SK-N-SH (cell line): Measurements from ENCODE around the gene ENTPD1. TPM values are rescaled to one million over a fixed set of nuclear protein-coding genes. Genes with fewer than 3 reads are reported as not detected.

Source experiments
- CTCF ChIA-PET: fragments of 300-600, 350-600 bp; formaldehyde crosslinking; extraction: SDS; loops from one replicate; lab custom pipeline; 2021; lab: Yijun Ruan, JAX
- POLR2A ChIA-PET: fragments of 350-600 bp; sonication (Branson Sonifier 250); formaldehyde crosslinking; extraction: SDS; loops from one replicate; lab custom pipeline; 2020; ENCODE audit warnings: antibody characterized with exemption, inconsistent platforms; lab: Yijun Ruan, JAX
- DNase-seq: peaks from one replicate; pipeline ENCODE4 v3.0.0; 2012
- H2AFZ ChIP-seq: fragments of 200-600 bp; sonication (generic); 2 replicates; pipeline ENCODE4 v1.8.1; 2016; ENCODE audit warnings: antibody characterized with exemption, mild to moderate bottlenecking, low read depth
- H3F3A ChIP-seq: fragments of 200-600 bp; sonication (generic); replicated peaks from 2 replicates; pipeline ENCODE3; 2016; ENCODE audit warnings: antibody characterized with exemption, mild to moderate bottlenecking; ENCODE audit not compliant: insufficient read depth
- H3K27ac ChIP-seq, 2 experiments: fragments of 200-500 bp in 1 of 2; fragments of 200-600 bp in 1 of 2; sonication (Bioruptor generic) in 1 of 2; sonication (generic), shearing (Covaris generic) in 1 of 2; 2 replicates each; pipeline versions ENCODE4 v1.5.1 to v1.6.1; 2014 to 2016; ENCODE audit warnings: low read depth in 2 of 2, inconsistent platforms in 1 of 2, low read length in 1 of 2, mild to moderate bottlenecking in 1 of 2, mixed read lengths in 1 of 2
- H3K27me3 ChIP-seq: fragments of 200-600 bp; sonication (generic), shearing (Covaris generic); 2 replicates; pipeline ENCODE4 v1.6.1; 2016; ENCODE audit warnings: mixed run types; ENCODE audit not compliant: insufficient read depth
- H3K36me3 ChIP-seq, 2 experiments: fragments of 200-500 bp in 1 of 2; fragments of 200-600 bp in 1 of 2; sonication (Bioruptor generic) in 1 of 2; sonication (generic) in 1 of 2; replicated peaks in 1 of 2; 2 replicates each; pipeline versions ENCODE3 to v1.5.1; 2014 to 2016; ENCODE audit warnings: low read length in 1 of 2, mild to moderate bottlenecking in 1 of 2; ENCODE audit not compliant: insufficient read depth in 2 of 2, control insufficient read depth in 1 of 2
- H3K4me1 ChIP-seq, 2 experiments: fragments of 200-500 bp in 1 of 2; fragments of 200-600 bp in 1 of 2; sonication (Bioruptor generic) in 1 of 2; sonication (generic), shearing (Covaris generic) in 1 of 2; 2 replicates each; pipeline versions ENCODE4 v1.5.1 to v1.6.1; 2014 to 2016; ENCODE audit warnings: low read depth in 1 of 2, low read length in 1 of 2, mixed run types in 1 of 2; ENCODE audit not compliant: insufficient read depth in 2 of 2, control insufficient read depth in 1 of 2
- H3K4me2 ChIP-seq: fragments of 200-600 bp; sonication (generic), shearing (Covaris generic); 2 replicates; pipeline ENCODE4 v1.6.1; 2017; ENCODE audit warnings: mixed run types
- H3K4me3 ChIP-seq, 2 experiments: fragments of 200-500 bp in 1 of 2; fragments of 200-600 bp in 1 of 2; sonication (Bioruptor generic) in 1 of 2; sonication (generic), shearing (Covaris generic) in 1 of 2; 2 replicates each; pipeline versions ENCODE4 v1.5.1 to v1.8.1; 2014 to 2016; ENCODE audit warnings: low read depth in 2 of 2, inconsistent platforms in 1 of 2, low read length in 1 of 2, mild to moderate bottlenecking in 1 of 2, mixed read lengths in 1 of 2, moderate library complexity in 1 of 2
- H3K79me2 ChIP-seq: fragments of 200-600 bp; sonication (generic); 2 replicates; pipeline ENCODE4 v1.8.1; 2017; ENCODE audit warnings: mild to moderate bottlenecking; ENCODE audit not compliant: insufficient read depth
- H3K9ac ChIP-seq: fragments of 200-600 bp; sonication (generic); 2 replicates; pipeline ENCODE4 v1.6.1; 2017; ENCODE audit warnings: mixed run types
- H3K9me2 ChIP-seq: fragments of 200-600 bp; sonication (generic); 2 replicates; pipeline ENCODE4 v1.6.1; 2017; ENCODE audit warnings: mixed run types
- H3K9me3 ChIP-seq: fragments of 200-600 bp; sonication (generic); 2 replicates; pipeline ENCODE4 v1.6.1; 2017; ENCODE audit warnings: mixed run types, mild to moderate bottlenecking, moderate library complexity
- H4K20me1 ChIP-seq: fragments of 200-600 bp; sonication (generic); 2 replicates; pipeline ENCODE4 v1.6.1; 2017; ENCODE audit warnings: mild to moderate bottlenecking, mixed run types; ENCODE audit not compliant: insufficient read depth
- CHD2 ChIP-seq: fragments of 150-350 bp; IDR thresholded peaks from 2 replicates; pipeline ENCODE4 v1.6.1; 2018; ENCODE audit warnings: low read length; ENCODE audit not compliant: partially characterized antibody
- CTCF ChIP-seq: fragments of 200-600 bp; sonication (generic); IDR thresholded peaks from 2 replicates; pipeline ENCODE4 v1.6.1; 2017; ENCODE audit warnings: antibody characterized with exemption, mild to moderate bottlenecking, moderate library complexity
- GATA2 ChIP-seq: sonication (generic); formaldehyde crosslinking; IDR thresholded peaks from 2 replicates; pipeline ENCODE4 v1.5.0; 2020; ENCODE audit warnings: mild to moderate bottlenecking, missing genetic modification reagents
- NRF1 ChIP-seq: IDR thresholded peaks from 2 replicates; pipeline ENCODE4 v1.6.1; 2012; ENCODE audit warnings: low read depth, mild to moderate bottlenecking, low read length
- RAD21 ChIP-seq: IDR thresholded peaks from 2 replicates; pipeline ENCODE4 v1.6.1; 2012; ENCODE audit warnings: mild to moderate bottlenecking, low read length
- RCOR1 ChIP-seq: fragments of 150-350 bp; IDR thresholded peaks from 2 replicates; pipeline ENCODE4 v1.6.1; 2017; ENCODE audit warnings: antibody characterized with exemption, low read length
- RFX5 ChIP-seq: IDR thresholded peaks from 2 replicates; pipeline ENCODE4 v1.6.1; 2012; ENCODE audit warnings: mild to moderate bottlenecking, improper control_type of control experiment, low read length
- RXRA ChIP-seq: IDR thresholded peaks from 2 replicates; pipeline ENCODE4 v1.4.0; 2012; ENCODE audit warnings: low read depth, mild to moderate bottlenecking, borderline replicate concordance
- TCF12 ChIP-seq: IDR thresholded peaks from 2 replicates; pipeline ENCODE4 v1.4.0; 2012
- YY1 ChIP-seq: IDR thresholded peaks from 2 replicates; pipeline ENCODE4 v1.4.0; 2012; ENCODE audit warnings: low read depth, mild to moderate bottlenecking
- WGBS: methylation state at CpG from one replicate; pipeline ENCODE4 v1.1.6; 2017; ENCODE audit warnings: low lambda C conversion rate; 5-methylcytosine and 5-hydroxymethylcytosine counted together
- polyA plus RNA-seq, 3 experiments: library from polyadenylated mRNA; depleted of rRNA; stranded (reverse); fragments of >200 nt; gene quantifications; 2 replicates each; pipeline ENCODE4 v1.2.3, GENCODE V29; 2012
- TF ChIP-seq, protein P1 (sequence below): IDR thresholded peaks from 2 replicates; pipeline ENCODE4 v1.6.1; 2012; ENCODE audit warnings: mild to moderate bottlenecking, low read depth, low read length, moderate library complexity
- TF ChIP-seq, protein P2 (sequence below): fragments of 150-350 bp; IDR thresholded peaks from 2 replicates; pipeline ENCODE4 v1.6.1; 2017; ENCODE audit warnings: antibody characterized with exemption, low read length, low read depth, borderline replicate concordance
- TF ChIP-seq, protein P3 (sequence below): fragments of 150-350 bp; IDR thresholded peaks from 2 replicates; pipeline ENCODE4 v1.6.1; 2016; ENCODE audit warnings: mild to moderate bottlenecking, low read depth, low read length

Gene ENTPD1
- polyA plus RNA-seq, 1 of the 3 experiments (the other 2 are of a cell fraction) = 0.02 TPM

- H3K27ac ChIP-seq = no peak overlapping the region
- 7% methylated on average over 3 of the region's 3 CpGs for WGBS
- H4K20me1 ChIP-seq = no peaks in the 10 kb centered on the region
These were observed 64.4 kb downstream of the ENTPD1 start for GRCh38 chr10:95820363-95820762.

More at GRCh38 chr10:95820363-95820762, 64.4 kb downstream of the ENTPD1 start:
- no peak overlapping the region for H2AFZ ChIP-seq
- H3K27me3 ChIP-seq = 0 out of 2 replicates have a peak, but pooled peaks cover 4% of the 10 kb centered on the region
- no peak for DNase-seq
- H3K4me3 ChIP-seq = no peak overlapping the region
- no peak overlapping the region for H3K9ac ChIP-seq
- H3K79me2 ChIP-seq = no peaks in the 10 kb centered on the region
- H3K4me1 ChIP-seq = no peaks in the 10 kb centered on the region
- no peaks in the 10 kb centered on the region for H3K9me2 ChIP-seq
- ChIA-PET CTCF (interaction anchor here (1.1 to 2.0 kb wide), 3 partner anchors 21 to 390 kb away, joined by 3 to 6 read pairs (median 3); no protein-coding TSS in a partner anchor), POLR2A (no interaction called here)
- no peaks in the 10 kb centered on the region for H3F3A ChIP-seq
- H3K9me3 ChIP-seq = no peaks in the 10 kb centered on the region
- TF ChIP-seq TCF12 = no peak
- no peak for TF ChIP-seq CTCF
- TF ChIP-seq, protein P1, sequence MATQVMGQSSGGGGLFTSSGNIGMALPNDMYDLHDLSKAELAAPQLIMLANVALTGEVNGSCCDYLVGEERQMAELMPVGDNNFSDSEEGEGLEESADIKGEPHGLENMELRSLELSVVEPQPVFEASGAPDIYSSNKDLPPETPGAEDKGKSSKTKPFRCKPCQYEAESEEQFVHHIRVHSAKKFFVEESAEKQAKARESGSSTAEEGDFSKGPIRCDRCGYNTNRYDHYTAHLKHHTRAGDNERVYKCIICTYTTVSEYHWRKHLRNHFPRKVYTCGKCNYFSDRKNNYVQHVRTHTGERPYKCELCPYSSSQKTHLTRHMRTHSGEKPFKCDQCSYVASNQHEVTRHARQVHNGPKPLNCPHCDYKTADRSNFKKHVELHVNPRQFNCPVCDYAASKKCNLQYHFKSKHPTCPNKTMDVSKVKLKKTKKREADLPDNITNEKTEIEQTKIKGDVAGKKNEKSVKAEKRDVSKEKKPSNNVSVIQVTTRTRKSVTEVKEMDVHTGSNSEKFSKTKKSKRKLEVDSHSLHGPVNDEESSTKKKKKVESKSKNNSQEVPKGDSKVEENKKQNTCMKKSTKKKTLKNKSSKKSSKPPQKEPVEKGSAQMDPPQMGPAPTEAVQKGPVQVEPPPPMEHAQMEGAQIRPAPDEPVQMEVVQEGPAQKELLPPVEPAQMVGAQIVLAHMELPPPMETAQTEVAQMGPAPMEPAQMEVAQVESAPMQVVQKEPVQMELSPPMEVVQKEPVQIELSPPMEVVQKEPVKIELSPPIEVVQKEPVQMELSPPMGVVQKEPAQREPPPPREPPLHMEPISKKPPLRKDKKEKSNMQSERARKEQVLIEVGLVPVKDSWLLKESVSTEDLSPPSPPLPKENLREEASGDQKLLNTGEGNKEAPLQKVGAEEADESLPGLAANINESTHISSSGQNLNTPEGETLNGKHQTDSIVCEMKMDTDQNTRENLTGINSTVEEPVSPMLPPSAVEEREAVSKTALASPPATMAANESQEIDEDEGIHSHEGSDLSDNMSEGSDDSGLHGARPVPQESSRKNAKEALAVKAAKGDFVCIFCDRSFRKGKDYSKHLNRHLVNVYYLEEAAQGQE = no peak
- TF ChIP-seq, protein P2, sequence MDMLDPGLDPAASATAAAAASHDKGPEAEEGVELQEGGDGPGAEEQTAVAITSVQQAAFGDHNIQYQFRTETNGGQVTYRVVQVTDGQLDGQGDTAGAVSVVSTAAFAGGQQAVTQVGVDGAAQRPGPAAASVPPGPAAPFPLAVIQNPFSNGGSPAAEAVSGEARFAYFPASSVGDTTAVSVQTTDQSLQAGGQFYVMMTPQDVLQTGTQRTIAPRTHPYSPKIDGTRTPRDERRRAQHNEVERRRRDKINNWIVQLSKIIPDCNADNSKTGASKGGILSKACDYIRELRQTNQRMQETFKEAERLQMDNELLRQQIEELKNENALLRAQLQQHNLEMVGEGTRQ = no peak
- TF ChIP-seq RCOR1 = no peak
- TF ChIP-seq RFX5 = no peak
- no peak for TF ChIP-seq YY1
- no peak for TF ChIP-seq NRF1
- TF ChIP-seq RAD21 = no peak
- no peak for TF ChIP-seq GATA2 (CRISPR knock-in tag)
- no peak for TF ChIP-seq RXRA
- TF ChIP-seq, protein P3, sequence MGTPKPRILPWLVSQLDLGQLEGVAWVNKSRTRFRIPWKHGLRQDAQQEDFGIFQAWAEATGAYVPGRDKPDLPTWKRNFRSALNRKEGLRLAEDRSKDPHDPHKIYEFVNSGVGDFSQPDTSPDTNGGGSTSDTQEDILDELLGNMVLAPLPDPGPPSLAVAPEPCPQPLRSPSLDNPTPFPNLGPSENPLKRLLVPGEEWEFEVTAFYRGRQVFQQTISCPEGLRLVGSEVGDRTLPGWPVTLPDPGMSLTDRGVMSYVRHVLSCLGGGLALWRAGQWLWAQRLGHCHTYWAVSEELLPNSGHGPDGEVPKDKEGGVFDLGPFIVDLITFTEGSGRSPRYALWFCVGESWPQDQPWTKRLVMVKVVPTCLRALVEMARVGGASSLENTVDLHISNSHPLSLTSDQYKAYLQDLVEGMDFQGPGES = no peak
- no peak for TF ChIP-seq CHD2
- no peak overlapping the region for H3K4me2 ChIP-seq
- H3K36me3 ChIP-seq = no peaks in the 10 kb centered on the region
